Nucleus accumbens (tissue), 56 donors: ENCODE measurements around the gene CCNL2.
"Not testable (repeated sequence)": the region's sequence is repeated elsewhere in the genome, so short reads cannot be mapped to it uniquely, and the experiment has no call there.

ENCODE experiments used
- DNase-seq, 56 donors: peaks; one replicate each; lab custom pipeline; 2025; lab: John Stamatoyannopoulos, UW

Gene CCNL2

DNA sequence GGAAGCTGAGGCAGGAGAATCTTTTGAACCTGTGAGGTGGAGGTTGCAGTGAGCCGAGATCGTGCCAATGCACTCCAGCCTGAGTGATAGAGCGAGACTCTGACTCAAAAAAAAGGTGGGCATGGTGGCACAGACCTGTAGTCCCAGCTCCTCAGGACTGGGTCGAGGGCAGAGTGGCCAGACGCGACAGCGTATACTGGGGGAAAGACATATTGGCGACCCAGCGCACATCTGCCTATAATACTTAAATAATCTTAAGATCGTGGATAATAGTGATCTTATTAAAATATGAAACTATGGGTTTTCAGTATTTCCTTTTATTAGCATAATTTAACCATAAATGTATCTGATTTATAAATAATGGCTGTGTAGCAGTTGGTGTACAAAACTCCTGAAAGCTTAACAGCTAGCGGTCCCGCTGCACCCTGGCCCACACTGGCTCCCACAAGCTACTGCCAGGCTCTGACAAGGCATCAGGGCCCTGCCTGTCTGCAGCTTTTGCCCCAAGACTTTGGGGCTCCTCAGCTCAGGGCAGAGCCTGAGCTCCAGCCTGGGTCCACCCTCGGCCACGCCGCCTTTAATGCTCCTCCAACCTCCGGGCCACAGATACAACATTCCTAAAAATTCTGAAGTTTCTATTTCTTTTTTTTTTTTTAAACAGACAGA, 21.5 kb downstream of the CCNL2 start:
- DNase-seq = no peak

DNA sequence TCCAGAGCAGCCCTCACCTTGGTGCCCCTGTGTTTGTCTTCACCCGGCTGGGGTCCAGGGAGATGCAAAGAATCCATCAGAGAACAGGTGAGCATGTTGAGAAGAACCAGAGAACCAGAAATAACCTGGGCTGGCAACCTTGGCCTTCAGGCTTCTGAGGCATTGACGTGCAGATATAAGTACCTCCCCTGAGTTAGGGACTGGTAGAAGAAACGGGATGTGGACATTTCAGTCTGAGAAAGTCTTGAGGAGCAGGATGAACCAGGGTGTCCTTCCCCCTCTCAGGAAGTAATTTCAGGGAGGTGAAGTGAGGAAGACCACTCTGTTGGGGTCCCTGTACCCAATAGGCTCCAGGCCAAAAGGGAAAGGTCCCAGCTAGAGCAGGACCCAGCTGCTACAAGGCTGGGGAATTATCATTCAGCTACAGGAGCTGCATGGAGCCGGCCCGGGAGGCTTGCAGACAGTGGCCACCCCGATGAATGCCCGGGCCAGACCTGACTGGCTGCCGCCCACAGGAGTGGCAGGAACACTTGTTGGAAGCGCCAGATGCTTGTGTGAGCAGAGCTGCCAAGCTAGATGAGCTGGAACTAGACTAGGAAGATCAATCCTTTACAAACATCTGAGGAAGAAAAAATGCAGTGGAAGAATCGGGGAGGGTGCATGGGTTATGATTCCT, 22.4 kb downstream of the CCNL2 start:
- no peak for DNase-seq

DNA sequence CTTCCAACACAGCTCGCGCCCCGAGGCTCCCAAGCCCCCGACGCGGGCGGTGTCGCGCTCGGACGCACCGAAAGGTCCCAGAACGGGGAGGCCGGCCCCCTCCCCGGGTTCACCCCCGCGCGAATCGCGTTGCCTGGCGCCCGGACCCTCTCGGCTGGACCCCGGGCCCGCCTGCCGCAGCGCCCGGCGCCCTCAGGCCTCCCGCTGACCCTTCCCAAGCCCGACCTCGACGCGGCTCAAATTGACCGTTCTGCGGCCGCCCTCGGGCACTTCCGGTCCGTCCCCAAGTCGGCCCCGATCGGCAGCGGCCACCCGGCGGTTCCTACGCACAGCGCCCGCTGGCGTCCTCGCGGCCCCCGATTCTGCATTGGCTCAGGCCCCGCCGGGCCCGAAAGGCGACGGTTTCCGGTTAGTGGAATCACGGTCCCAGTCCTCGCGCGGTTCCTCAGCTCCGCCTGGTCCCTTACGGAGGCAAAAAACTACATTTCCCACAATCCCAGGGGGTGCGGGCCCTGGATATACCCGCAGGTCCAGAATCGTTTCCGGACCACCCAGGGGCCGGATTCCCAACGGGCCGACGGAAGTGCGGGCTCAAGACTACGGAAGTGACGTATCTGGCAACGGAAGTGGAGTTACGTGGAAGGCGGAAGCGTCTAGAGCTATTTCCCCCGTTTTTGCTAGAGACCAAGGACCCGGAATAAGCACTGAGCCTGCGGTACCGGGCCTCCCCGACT, 24.0 kb downstream of the CCNL2 start, which contains the start of gene AURKAIP1:
AURKAIP1 (minus strand) TSS at position 279 of the 734 bp plus-strand sequence. CDS start 451 bp downstream, outside the sequence.
- DNase-seq = peak; percentile 81 to 100 (median 98)

DNA sequence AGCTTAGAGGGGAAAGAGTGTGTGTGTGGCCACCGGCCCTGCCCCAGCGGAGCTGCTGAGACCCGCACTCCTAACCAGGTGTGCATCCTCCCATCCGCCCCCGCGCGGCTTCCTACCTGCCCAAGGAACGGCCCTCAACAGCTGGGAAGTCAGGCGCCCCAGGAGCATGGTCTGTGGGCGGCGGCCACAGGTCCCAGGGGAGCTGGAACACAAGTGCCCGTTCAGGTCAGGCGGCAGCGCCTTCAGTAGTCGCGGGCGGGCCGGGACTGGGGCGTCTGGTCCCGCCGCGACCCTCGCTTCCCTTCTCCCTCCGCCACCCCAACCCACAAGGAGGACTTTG, 24.6 kb downstream of the CCNL2 start:
- DNase-seq = no peak

DNA sequence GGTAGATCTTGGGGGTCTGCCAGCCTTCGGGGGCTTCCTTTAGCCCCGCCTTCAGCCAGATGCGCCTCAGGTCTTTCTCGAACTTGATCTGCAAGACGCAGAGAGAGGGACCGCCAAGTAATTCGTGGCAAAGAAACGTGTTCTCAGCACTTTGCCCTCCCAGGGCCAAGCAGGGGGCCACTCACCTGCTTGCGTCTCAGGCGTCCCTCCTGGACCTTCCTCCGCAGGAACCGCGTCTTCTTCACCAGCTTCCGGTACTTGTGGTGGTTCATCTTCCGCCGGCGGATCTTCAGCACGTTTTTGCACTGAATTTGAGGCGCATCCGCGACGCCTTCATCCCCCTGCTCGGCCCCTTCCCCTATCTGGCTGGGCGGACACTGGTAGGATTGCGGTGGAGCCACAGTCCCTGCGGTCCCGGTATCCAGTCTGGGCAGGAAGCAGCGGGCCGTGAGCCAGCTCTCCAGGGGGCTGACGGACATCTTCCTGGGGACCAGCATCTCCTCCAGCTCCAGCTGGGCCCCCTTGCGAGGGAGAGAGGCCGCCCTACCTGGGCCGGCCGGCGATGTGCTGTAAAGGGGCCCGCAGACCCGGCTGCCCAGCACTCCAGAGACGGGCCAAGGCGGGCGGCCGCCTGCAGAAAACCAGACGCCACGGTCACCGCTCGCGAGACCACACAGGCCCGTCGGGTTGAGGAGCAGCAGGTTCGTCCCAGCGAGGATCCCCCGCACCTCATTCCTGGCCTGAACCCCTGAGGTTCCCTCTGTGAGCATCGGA, 25.1 kb downstream of the CCNL2 start:
- no peak for DNase-seq

DNA sequence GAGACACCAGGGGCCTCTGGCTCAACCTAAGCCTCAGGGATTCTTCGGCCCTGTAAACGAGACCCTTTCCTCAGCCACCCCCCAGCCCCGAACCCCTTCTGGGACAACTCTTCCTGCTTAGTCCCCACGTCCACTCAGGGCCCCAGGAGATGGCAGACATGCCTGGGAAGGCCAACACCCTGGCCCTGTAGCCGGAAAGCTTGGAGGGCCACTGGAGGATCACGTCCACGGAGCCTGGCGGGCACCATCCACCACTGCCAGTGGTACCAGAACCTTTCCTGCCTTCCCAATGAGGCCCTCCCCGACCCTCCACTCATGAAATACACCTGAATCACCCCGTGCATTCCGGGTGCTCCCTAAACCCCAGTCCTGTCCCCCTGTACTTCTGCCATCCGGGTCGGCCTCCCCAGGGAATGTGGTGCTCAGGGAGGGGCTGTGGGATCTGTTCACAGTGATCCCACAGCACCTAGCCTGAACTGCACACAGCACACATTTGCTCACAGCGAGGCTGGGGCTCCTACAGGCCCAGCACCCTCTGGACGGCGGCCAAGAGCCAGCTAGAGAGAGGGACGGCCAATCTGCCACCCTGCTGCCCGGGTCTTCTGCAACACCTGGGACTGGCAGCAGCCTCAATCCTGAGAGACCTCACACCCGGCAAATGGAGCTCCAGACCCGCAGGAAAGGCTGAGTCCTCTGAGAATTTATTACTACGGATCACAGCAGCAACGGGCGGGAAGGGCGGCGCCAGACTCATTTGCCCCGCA, 25.9 kb downstream of the CCNL2 start:
- no peak for DNase-seq

DNA sequence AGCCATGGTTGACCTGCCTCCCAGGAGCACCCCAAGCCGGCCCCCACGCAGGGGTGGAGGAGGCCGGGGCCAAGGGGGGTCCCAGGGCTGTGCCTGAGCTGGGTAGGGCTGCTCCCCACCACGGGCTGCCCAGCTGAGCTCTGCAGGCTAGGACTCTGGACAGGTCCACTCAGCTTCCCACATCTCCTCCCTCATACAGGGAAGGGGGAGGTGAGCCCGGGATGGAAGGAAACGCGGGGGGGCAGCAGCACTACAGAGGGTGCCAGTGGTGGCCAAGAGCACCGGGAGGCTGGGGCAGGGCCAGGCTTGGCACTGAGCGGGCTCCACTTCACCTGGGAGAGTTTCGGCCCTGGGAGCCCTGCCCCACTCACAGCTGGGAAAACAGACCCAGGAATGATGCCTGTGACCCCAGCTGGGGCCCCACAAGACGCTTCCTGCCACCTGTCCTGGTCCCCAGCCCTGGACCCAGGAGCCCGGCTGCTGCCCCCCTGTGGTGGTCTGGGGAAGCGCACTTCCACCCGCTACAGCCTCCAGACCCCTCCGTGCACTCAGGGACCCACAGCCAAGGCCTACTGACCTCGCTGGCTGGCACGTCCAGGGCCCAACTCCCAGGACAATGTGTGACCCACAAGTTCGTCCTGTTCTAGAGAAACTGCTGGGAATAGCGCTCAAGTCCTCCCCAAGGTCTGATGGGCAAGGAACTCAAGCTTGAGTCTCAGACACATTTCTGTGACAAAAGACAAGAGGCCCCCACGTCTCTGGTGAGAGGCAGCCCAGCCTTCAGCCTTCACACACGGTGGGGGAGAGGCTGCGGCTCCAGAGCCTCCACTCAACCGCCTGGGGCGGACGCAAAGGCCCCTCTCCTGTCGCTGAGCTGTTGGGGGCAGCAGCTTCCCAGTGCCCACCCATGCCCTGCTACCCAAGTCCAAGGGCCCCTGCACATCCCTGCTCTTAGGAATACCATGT, 27.1 kb downstream of the CCNL2 start:
- DNase-seq = peak in 28 of 56 donors; percentile 10 to 71 (median 32)

DNA sequence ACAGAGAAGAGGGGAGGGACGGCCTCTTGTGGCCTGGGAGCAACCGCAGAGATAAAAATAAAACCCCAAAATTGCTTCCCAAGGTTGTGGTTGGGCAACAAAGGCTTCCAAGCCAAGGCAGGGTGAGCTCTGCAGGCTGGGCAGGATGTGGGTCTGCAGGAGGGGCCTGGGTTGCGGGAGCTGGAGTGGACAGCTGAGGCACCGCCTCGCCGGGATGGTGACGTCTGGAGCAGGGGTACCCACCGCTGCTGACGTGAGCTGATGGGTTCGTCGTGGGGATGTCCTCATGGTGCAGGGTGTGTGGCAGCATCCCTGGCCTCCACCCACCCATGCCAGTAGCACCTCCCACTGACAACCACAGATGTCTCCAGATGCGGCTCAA, 27.8 kb downstream of the CCNL2 start:
- no peak for DNase-seq

DNA sequence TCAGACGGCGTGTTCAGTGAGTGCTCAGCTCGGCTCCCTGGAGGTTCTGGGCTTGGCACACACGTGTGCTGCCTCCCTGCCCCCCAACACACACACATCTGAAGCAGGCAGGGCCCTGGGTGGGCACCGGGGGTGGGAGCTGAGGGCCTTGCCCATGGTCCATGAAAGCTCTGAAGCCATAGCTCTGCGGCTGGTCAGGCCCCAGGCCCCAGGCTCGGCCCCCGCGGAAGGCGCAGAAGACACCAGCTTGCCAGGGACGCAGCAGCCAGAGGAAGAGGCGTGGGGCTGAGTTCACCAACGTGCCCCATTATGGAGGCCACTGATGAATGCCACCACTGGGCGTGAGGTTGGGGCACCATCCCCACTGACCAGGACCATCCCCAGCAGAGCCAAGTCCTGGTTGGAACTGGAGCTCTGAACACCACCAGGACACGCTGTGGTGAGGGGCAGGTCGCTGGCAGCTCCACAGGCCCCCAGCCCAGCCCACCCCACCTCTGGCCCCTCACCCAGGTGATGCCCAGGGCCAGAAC, 28.3 kb downstream of the CCNL2 start:
- DNase-seq = no peak

DNA sequence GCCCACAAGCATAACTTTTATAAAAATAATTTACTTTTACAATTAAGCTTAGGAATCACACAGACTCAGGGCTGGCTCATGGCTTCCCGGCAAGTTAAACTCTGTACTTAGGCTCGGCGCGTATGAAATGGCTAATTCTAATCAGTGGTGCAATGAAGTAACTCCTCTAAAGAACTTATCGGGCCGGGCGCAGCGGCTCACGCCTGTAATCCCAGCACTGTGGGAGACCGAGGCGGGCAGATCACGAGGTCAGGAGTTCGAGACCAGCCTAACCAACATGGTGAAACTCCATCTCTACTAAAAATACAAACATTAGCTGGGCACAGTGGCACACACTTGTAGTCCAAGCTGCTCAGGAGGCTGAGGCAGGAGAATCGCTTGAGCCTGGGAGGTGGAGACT, 29.0 kb downstream of the CCNL2 start:
- DNase-seq = not testable (repeated sequence)

DNA sequence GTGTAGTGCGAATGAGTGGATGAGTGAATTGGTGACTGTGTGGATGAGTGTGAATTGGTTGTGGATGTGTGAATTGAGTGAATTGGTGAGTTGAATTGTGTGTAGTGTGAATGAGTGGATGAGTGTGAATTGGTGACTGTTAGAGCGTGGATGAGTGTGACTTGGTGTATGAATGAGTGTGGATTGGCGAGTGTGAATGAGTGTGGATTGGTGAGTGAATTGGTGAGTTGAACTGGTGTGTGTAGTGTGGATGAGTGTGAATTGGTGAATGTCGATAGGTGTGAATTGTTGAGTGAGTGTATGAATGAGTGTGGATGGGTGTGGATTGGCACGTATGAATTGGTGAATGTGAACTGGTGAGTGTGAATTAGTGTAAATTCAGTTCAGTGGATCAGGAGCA, 31.8 kb downstream of the CCNL2 start:
- no peak for DNase-seq

DNA sequence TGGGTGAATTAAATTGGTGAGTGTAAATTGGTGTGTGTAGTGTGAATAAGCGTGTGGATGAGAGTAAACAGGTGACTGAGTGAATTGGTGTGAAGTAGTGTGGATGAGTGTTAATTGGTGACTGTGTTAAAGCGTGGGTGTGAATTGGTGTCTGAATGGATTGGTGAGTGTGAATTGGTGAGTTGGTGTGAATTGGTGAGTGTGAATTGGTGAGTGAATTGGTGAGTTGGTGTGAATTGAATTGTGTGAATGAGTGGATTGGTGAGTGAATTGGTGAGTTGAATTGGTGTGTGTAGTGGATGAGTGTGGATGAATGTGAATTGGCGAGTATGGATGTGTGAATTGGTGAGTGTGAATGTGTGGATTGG, 32.5 kb downstream of the CCNL2 start:
- DNase-seq = no peak

DNA sequence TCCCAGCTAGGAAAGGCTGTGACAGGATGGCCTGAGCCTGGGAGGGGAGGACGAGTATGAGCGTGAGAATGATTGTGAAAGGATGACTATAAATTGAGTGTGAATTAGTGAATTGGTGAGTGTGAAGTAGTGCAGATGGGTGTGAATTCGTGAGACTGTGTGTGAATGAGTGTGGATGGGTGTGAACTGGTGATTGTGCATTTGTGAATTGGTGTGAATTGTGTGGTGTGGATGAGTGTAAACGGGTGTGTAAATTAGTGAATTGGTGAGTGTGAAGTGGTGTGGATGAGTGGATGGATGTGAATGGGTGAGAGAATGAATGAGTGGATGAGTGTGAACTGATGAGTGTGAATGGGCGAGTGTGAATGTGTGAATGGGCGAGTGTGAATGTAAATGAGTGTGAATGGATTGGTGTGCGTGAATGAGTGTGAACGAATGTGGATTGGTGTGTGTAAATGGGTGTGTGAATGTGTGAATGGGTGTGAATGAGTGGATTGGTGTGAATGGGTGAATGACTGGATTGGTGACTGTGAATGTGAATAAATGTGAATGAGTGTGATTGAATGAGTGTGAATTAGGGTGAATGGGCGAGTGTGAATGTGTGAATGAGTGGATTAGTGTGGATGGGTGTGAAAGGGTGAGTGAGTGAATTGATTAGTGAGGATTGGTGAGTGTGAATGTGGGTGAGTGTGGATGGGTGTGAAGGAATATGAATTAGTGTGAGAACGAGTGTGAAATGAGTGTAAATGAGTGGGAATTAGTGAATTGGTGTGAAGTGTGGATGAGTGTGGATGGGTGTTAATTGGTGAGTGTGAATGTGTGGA, 33.0 kb downstream of the CCNL2 start:
- DNase-seq = no peak

DNA sequence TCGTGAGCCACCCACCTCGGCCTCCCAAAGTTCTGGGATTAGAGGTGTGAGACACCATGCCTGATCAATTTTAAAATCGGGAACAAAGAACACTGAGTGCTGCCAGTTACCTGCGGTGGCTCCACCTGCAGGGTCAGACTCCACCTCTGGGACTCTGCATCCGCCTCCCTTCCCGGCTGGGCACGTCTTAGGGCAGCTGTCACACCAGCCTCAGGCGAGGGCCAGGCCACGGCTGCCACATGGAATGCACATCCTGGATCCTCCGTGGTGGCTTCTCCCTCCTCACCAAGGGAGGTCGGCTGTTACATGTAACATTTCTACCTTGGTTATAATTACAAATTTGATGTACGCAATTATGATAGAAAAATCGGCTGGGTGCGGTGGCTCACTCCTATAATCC, 34.9 kb downstream of the CCNL2 start:
- DNase-seq = no peak

DNA sequence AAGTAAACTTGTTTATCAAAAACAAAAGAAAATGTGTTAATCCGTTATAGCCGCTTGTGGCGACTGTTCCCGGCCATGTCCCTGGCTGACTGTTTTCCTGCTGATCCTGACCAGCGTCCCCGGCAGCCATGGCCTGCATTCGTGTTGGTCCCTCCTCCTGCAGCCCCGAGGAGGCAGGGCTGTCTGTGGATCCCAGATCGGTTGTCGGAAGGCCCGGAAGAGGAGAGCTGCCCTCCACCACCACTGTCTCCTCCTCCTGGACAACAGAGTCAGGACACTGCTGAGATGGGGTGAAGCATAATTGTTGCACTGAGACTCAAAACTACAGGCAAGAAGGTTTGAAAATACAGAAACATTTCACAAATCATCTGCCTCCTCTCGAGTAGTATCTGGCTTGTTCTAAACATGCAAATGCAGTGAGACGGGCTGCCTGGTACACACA, 37.1 kb downstream of the CCNL2 start:
- no peak for DNase-seq

DNA sequence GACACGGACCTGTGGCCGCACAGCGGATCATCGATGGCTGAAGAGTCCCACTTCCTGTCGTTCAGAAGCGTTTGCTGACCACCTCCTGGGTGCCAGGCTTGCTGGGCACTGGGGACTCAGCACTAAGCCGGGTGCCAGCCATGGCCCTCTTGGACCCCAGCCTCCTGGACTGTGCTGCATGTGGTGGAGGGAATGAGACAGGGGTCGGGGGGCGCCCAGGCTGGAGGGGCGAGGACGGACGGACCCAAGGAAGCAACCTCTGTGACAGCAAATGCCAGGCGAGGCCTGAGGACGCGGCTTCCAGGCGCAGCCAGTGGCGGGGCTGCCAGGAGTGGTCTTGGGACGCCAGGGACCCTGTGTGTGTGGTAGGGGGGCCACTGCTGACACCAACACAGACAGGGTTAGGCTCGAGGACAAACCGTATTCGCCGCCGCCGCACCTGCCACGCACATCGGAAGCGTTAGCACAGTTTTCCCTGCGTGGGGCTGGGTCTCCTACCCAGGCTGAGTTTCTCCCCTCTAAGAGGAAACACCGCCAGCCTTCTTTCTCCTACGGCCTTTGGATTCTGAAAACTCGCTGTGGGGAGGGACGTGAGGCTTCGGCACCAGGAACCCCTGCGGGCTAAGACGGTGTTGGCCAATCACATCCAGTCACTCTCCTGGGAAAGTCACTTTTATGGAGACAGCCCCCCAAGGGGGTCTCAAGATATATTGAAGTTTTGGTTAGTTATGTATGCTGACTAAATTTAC, 37.7 kb downstream of the CCNL2 start:
- DNase-seq = no peak

DNA sequence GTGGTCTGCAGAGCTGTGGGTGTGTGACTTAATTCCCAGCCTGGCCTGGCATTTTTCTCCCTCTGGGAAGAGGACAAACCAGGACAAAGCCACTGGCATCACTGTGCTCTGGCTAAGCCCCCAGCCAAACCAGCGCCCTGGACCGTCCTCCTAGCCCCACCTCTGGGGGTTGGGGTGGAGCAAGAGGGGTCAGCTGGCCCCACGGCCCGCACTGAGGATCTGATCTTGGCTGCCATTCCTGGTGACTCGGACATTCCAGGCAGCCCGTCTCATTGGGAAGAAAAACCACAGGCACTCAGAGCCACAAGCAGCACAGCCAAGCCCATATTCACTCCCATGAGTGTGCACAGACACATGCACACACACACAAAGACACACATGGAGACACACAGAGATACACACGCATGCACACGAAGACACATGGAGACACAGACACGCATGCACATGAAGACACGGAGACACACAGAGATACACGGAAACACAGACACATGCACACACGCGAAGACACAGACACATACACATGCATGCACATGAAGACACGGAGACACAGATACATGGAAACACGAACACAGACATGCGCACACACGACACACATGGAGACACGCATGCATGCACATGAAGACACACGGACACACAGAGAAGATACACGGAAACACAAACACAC, 38.5 kb downstream of the CCNL2 start:
- DNase-seq = no peak
